ENCODE measurements around the gene ITGB1BP1. TPM values are rescaled to one million over a fixed set of nuclear protein-coding genes. Genes with fewer than 3 reads are reported as not detected.

ITGB1BP1 gene
- total RNA-seq, 1 donor from 2014 or later: 45.7 TPM

DNA sequence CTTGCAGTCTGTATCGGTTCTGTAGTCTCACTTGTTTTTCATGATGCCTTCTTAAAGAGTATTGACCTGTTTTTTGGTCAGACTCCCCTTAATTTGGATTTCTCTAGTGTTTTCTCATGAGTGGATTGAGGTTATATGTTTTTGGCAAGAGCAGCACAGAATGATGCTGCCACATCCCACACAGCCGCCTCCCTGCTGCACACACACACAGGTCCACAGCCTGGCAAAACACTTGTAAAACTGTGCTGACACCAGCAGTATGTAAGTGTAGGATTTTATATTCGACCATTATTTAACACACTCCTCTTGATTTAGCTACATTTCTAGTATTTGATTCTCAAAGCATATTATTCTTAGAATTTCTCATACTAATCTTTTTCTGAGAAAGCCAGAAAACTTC, 68.1 kb downstream of the ITGB1BP1 start:
- FAIRE-seq: no peak
- DNase-seq (ENCODE audit: low spot score in 2 of 2): no peak

DNA sequence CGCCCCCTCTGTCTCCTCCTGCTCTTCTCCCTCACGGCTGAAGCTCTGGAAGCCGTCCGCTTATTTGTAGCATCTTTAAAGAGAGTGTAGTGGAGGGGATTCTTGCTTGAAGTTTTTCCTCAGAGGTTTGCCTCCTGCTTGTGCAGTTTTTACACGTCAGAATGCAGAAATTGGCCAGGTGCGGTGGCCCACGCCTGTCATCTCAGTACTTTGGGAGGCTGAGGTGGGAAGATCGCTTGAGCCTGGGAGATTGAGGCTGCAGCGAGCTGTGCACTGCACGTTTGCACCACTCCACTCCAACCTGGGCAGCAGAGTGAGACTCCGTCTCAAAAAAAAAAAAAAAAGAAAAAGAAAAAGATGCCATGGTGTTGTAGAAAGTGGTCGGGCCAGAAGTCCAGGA, 69.0 kb downstream of the ITGB1BP1 start:
- FAIRE-seq (no peak), DNase-seq (ENCODE audit: low spot score in 2 of 2) (no peak)

Other genes starting within 250 kb of the ITGB1BP1 start
- 32.2 TPM for gene ASAP2, start 216.7 kb downstream of the ITGB1BP1 start, total RNA-seq
- gene CPSF3, start 126 bp upstream of the ITGB1BP1 start, total RNA-seq: 39.9 TPM
- 62.4 TPM for gene IAH1, start 51.0 kb upstream of the ITGB1BP1 start, total RNA-seq
- 33.8 TPM for gene ADAM17, start 132.3 kb upstream of the ITGB1BP1 start, total RNA-seq
- gene YWHAQ, start 207.5 kb upstream of the ITGB1BP1 start, total RNA-seq: 701 TPM